Colonic mucosa (tissue), 4 donors: ENCODE data around the gene DGKH. TPM values are rescaled to one million over a fixed set of nuclear protein-coding genes. Genes with fewer than 3 reads are reported as not detected.
"Not testable (repeated sequence)": the region's sequence is repeated elsewhere in the genome, so short reads cannot be mapped to it uniquely, and the experiment has no call there.

Experiments
- DNase-seq: peaks from one replicate; pipeline ENCODE4 v3.0.0-alpha.2; 2020
- H3K27ac ChIP-seq: fragments of 200-600 bp; one replicate; pipeline ENCODE4 v1.8.0; 2021
- H3K27me3 ChIP-seq: fragments of 200-600 bp; one replicate; pipeline ENCODE4 v1.8.0; 2021
- H3K36me3 ChIP-seq: fragments of 200-600 bp; one replicate; pipeline ENCODE4 v1.8.0; 2021
- H3K4me1 ChIP-seq: fragments of 200-600 bp; one replicate; pipeline ENCODE4 v1.8.0; 2021; ENCODE audit warnings: mild to moderate bottlenecking
- H3K4me3 ChIP-seq: fragments of 200-600 bp; one replicate; pipeline ENCODE4 v1.8.0; 2021
- H3K9ac ChIP-seq, 2 donors: one replicate each; pipeline ENCODE4 v1.7.0; 2013; ENCODE audit warnings: control low read depth in 2 of 2, low read depth in 2 of 2, low read length in 2 of 2
- H3K9me3 ChIP-seq: fragments of 200-600 bp; one replicate; pipeline ENCODE4 v1.8.0; 2021
- intact Hi-C: fragments of 100-400 bp; cut with DNase I; formaldehyde crosslinking; loops from one replicate; pipeline ENCODE4 v1.14.1; 2022
- total RNA-seq, 2 donors: library from RNA; stranded (reverse); fragmentation: NEBNext Ultra II Directional in 1 of 2; extraction: Animal tissue kit (Norgen Biotek cat#: 25700) in 1 of 2; gene quantifications; one replicate each; pipeline ENCODE4 v1.2.1, GENCODE V29; 2021
- TF ChIP-seq, protein P1 (sequence below): fragments of 200-600 bp; IDR thresholded peaks from one replicate; pipeline ENCODE4 v1.8.0; 2022; ENCODE audit warnings: antibody characterized with exemption, mild to moderate bottlenecking
- donor health status: healthy.
- donor health status: DM: no; HTN: no; CAD: no.
- donor health status: DM: no; HTN: no; CAD: no.

The DGKH gene
- total RNA-seq, 2 donors from 2014 or later, result 15.5 to 17.9 TPM

DNA sequence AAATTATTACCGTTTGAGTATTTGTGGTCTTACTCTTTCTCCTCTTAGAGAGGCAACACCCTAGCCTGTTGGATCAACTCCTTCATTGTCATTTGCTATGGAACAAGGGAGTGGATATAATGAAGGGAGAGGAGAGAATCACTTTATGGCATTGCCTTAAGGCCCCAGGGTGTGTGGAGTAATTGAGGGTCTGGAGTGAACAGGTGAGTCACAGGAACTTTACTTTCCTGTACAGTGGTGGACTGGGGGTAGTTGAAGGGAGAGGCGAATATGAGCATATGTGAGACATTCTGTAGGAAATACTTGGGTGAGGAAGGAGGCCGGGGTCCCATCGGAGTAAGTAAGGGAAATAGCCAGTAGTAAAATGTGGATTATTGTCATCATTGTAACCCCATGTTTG, 17.0 kb downstream of the DGKH start:
- no peak overlapping the region for H3K27ac ChIP-seq
- intact Hi-C loops, result no loop called here
- H3K27me3 ChIP-seq, result no peaks in the 10 kb centered on the region
- no peak overlapping the region for H3K4me3 ChIP-seq
- TF ChIP-seq, protein P1, sequence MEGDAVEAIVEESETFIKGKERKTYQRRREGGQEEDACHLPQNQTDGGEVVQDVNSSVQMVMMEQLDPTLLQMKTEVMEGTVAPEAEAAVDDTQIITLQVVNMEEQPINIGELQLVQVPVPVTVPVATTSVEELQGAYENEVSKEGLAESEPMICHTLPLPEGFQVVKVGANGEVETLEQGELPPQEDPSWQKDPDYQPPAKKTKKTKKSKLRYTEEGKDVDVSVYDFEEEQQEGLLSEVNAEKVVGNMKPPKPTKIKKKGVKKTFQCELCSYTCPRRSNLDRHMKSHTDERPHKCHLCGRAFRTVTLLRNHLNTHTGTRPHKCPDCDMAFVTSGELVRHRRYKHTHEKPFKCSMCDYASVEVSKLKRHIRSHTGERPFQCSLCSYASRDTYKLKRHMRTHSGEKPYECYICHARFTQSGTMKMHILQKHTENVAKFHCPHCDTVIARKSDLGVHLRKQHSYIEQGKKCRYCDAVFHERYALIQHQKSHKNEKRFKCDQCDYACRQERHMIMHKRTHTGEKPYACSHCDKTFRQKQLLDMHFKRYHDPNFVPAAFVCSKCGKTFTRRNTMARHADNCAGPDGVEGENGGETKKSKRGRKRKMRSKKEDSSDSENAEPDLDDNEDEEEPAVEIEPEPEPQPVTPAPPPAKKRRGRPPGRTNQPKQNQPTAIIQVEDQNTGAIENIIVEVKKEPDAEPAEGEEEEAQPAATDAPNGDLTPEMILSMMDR, result no peak
- H3K9ac ChIP-seq, result no peak overlapping the region
- no peaks in the 10 kb centered on the region for H3K4me1 ChIP-seq
- no peak for DNase-seq
- no peaks in the 10 kb centered on the region for H3K9me3 ChIP-seq
- H3K36me3 ChIP-seq, result no peaks in the 10 kb centered on the region

DNA sequence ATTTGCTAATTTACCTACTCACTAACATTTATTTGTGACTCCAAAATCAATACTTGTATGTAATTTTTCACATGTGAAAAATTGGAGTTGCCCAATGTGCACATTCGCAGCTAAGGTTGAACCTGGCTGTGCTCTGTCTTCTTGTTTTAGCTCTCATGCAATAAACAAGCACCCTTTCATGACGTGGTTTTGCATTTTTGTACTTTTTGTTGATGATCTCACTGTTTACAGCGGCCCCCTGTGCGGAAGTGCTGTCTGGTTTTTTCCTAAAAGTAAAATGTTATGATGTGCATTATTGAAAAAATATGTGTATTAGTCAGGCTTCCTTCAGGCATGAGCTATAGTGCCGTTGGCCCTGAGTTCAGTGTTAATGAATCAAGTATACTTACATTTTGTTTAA, 18.1 kb downstream of the DGKH start:
- Histone ChIP-seq H3K9ac (no peak overlapping the region), H3K27ac (no peak overlapping the region), H3K4me1 (no peaks in the 10 kb centered on the region), H3K4me3 (no peak overlapping the region), H3K9me3 (no peaks in the 10 kb centered on the region), H3K27me3 (no peaks in the 10 kb centered on the region), H3K36me3 (no peaks in the 10 kb centered on the region)
- no peak for DNase-seq
- TF ChIP-seq, protein P1, result no peak
- intact Hi-C loops, result no loop called here

DNA sequence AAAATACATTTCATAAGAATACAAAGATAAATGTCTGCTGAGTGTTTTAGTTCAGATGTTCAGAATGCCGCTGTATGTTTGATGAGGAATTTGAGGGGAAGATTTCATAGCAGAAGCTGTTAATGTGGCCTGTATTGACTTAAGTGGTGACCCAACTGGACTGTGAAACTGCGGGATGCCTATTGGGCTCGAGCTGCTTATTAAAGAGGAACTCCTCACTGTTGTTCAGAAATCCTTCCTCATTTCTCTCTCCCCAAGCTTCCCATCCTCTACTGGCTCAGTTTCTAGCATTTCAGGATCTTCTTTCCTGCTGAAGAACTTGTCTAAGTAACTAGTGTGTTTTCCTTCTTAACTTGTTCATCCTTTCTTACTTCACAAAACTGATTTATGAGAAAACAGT, 20.4 kb downstream of the DGKH start:
- no peaks in the 10 kb centered on the region for H3K36me3 ChIP-seq
- intact Hi-C loops, result no loop called here
- no peak for DNase-seq

DNA sequence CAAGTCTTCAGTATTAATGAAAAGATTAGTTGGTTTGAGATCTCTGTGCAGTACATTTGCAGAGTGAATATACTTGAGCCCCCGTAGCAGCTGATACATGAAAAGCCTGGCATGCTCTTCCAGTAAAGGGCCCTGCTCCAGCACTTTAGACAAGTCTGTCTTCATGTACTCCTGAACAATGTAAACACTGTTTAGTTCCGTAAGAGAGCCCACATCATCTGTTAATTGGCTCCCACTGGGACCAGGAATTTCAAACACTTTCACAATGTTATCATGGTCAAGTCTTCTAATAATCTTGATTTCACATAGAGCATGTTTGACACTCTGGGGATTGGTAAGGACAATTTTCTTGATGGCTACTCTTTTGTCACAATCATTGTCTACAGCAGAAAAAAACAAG, 22.2 kb downstream of the DGKH start:
- intact Hi-C loops, H3K4me3 ChIP-seq, H3K36me3 ChIP-seq, H3K4me1 ChIP-seq, DNase-seq, H3K9ac ChIP-seq, H3K27me3 ChIP-seq, H3K27ac ChIP-seq, H3K9me3 ChIP-seq: not testable (repeated sequence)

More for the DNA sequence above, 20.4 kb downstream of the DGKH start:
- TF ChIP-seq, protein P1, result no peak
- Histone ChIP-seq H3K27me3 (no peaks in the 10 kb centered on the region), H3K4me3 (no peak overlapping the region), H3K27ac (no peak overlapping the region), H3K4me1 (no peaks in the 10 kb centered on the region), H3K9ac (no peak overlapping the region), H3K9me3 (no peaks in the 10 kb centered on the region)

DNA sequence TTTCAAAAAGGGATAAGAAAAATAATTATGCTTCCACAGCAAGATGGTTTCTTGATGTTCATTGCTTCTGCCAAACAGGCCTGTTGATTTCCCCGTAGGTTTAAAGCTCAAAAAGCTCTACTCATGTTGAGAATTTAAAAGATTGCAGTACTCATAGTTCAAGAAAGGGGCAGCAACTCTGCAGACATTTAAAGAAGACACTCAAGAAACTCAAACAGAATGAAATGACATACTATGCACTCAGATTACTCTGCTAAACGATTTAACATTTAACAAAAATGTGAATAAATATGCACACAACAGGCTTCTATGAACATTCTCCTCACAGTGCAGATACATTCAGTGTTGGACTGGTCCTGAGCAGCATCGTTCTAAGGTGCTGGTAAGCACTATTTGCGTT, 22.7 kb downstream of the DGKH start:
- DNase-seq, H3K9me3 ChIP-seq, H3K27ac ChIP-seq, H3K9ac ChIP-seq, H3K4me3 ChIP-seq, H3K4me1 ChIP-seq, H3K36me3 ChIP-seq, H3K27me3 ChIP-seq, intact Hi-C loops: not testable (repeated sequence)

DNA sequence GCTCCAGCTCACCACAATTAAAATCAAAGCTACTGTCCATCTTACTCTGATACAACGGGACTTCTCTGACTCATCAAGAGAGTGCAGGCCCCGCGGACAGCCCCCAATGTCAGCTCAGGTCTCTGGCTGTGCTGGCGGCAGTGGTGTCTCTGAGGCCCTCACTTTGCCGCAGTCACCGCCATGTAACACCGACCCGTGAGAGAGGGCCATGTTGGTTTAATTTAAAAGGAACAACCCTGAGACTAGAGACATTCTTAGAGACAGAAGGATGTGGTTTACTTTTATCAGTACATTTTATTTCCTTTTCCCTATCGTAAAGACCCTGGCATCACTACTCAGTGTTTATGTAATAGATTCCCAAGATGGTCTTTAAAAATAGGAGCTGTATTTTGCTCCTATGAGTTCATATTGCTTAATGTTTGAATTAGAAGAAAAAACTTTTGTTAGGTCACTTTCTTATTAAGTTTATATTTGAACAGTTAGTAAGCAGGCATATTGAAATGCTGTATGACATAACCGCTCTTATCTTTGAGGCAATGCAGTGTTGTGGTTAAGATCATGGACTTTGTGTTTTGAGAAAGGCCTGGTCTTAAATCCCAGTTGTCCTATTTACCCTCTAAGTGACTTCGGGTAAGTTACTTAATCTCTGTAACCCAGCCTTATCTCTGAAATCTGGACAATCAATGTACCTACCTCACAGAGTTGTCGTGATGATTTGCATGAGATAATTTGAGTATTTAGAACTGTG, 23.4 kb downstream of the DGKH start:
- Histone ChIP-seq H3K4me3 (no peak overlapping the region), H3K9me3 (no peaks in the 10 kb centered on the region), H3K4me1 (no peaks in the 10 kb centered on the region), H3K36me3 (no peaks in the 10 kb centered on the region), H3K27ac (no peak overlapping the region), H3K27me3 (no peaks in the 10 kb centered on the region), H3K9ac (no peak overlapping the region)
- DNase-seq, result no peak
- TF ChIP-seq, protein P1, result no peak
- intact Hi-C loops, result no loop called here
